ENCODE results near the gene PSMB4. TPM values are rescaled to one million over a fixed set of nuclear protein-coding genes. Genes with fewer than 3 reads are reported as not detected.
A peak's percentile ranks its signal among the peaks of the same experiment; 100 is the strongest.

The PSMB4 gene
- total and polyA plus RNA-seq, 2 experiments from 2014 or later = 348 to 417 TPM

- H3K27ac ChIP-seq (ENCODE audit: low read depth) = no peak overlapping the region
- H2AFZ ChIP-seq = no peak overlapping the region
- H3K4me3 ChIP-seq = no peak overlapping the region
- no peak overlapping the region for H3K4me3 Mint-ChIP-seq
- peaks cover 16% of the 10 kb centered on the region for H3K27me3 Mint-ChIP-seq (ENCODE audit: insufficient read depth, low read depth, poor library complexity)
- H3K4me2 ChIP-seq = no peak overlapping the region
- no peaks in the 10 kb centered on the region for H3K36me3 ChIP-seq (ENCODE audit: insufficient read depth)
- no peaks in the 10 kb centered on the region for H4K20me1 ChIP-seq (replicated peaks; ENCODE audit: insufficient read depth)
- ATAC-seq (peak; percentile 30), DNase-seq (ENCODE audit: low spot score) (peak; percentile 52)
- no peaks in the 10 kb centered on the region for H3K9me2 ChIP-seq (ENCODE audit: insufficient read depth)
- no peaks in the 10 kb centered on the region; the same call in 2 of the 3 replicates for H3K9me3 Mint-ChIP-seq
- H3K4me1 Mint-ChIP-seq = peaks cover 27% of the 10 kb centered on the region
- no peaks in the 10 kb centered on the region for H3K27me3 ChIP-seq (ENCODE audit: insufficient read depth)
- H3K36me3 Mint-ChIP-seq (ENCODE audit: low read depth) = peaks cover 9% of the 10 kb centered on the region; the same call in 2 of the 3 replicates
- no peaks in the 10 kb centered on the region for H3F3A ChIP-seq (replicated peaks; ENCODE audit: low read depth)
- TF ChIP-seq EZH2phosphoT487 (IDR thresholded peaks at IDR 0.05; ENCODE audit: unreplicated experiment) = no peak
- TF ChIP-seq ZNF462 (CRISPR knock-in tag; IDR thresholded peaks at IDR 0.05) = no peak
- no peak for TF ChIP-seq CTCF (conservative IDR thresholded peaks at IDR 0.05; ENCODE audit: low read depth in 2 of 2)
- TF ChIP-seq STAT1 (IDR thresholded peaks at IDR 0.05; ENCODE audit: unreplicated experiment) = no peak
- TF ChIP-seq, protein P1, sequence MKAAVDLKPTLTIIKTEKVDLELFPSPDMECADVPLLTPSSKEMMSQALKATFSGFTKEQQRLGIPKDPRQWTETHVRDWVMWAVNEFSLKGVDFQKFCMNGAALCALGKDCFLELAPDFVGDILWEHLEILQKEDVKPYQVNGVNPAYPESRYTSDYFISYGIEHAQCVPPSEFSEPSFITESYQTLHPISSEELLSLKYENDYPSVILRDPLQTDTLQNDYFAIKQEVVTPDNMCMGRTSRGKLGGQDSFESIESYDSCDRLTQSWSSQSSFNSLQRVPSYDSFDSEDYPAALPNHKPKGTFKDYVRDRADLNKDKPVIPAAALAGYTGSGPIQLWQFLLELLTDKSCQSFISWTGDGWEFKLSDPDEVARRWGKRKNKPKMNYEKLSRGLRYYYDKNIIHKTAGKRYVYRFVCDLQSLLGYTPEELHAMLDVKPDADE (IDR thresholded peaks at IDR 0.05) = no peak
- no peak for TF ChIP-seq ZNF331 (CRISPR knock-in tag; IDR thresholded peaks at IDR 0.05; ENCODE audit: low read depth)
- TF ChIP-seq NANOG (IDR thresholded peaks at IDR 0.05; ENCODE audit: borderline replicate concordance) = no peak
- no peak for TF ChIP-seq JUNB (IDR thresholded peaks at IDR 0.05; ENCODE audit: unreplicated experiment)
- TF ChIP-seq, protein P2, sequence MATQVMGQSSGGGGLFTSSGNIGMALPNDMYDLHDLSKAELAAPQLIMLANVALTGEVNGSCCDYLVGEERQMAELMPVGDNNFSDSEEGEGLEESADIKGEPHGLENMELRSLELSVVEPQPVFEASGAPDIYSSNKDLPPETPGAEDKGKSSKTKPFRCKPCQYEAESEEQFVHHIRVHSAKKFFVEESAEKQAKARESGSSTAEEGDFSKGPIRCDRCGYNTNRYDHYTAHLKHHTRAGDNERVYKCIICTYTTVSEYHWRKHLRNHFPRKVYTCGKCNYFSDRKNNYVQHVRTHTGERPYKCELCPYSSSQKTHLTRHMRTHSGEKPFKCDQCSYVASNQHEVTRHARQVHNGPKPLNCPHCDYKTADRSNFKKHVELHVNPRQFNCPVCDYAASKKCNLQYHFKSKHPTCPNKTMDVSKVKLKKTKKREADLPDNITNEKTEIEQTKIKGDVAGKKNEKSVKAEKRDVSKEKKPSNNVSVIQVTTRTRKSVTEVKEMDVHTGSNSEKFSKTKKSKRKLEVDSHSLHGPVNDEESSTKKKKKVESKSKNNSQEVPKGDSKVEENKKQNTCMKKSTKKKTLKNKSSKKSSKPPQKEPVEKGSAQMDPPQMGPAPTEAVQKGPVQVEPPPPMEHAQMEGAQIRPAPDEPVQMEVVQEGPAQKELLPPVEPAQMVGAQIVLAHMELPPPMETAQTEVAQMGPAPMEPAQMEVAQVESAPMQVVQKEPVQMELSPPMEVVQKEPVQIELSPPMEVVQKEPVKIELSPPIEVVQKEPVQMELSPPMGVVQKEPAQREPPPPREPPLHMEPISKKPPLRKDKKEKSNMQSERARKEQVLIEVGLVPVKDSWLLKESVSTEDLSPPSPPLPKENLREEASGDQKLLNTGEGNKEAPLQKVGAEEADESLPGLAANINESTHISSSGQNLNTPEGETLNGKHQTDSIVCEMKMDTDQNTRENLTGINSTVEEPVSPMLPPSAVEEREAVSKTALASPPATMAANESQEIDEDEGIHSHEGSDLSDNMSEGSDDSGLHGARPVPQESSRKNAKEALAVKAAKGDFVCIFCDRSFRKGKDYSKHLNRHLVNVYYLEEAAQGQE (IDR thresholded peaks at IDR 0.05; ENCODE audit: unreplicated experiment) = no peak
- no peak for TF ChIP-seq POLR2AphosphoS5 (IDR thresholded peaks at IDR 0.05; ENCODE audit: low read depth)
- TF ChIP-seq ZNF114 (CRISPR knock-in tag; IDR thresholded peaks at IDR 0.05) = no peak
- no peak for TF ChIP-seq EZH2 (IDR thresholded peaks at IDR 0.05; ENCODE audit: low read depth, unreplicated experiment)
- TF ChIP-seq CREB1 (CRISPR knock-in tag; IDR thresholded peaks at IDR 0.05; ENCODE audit: low read depth) = no peak
- peaks cover 16% of the 10 kb centered on the region for H3K4me1 ChIP-seq (ENCODE audit: insufficient read depth)
- H3K79me2 ChIP-seq (replicated peaks; ENCODE audit: insufficient read depth) = no peaks in the 10 kb centered on the region
- H3K27ac Mint-ChIP-seq = no peak overlapping the region
Observed at GRCh38 chr1:151369621-151370048, 29.7 kb upstream of the PSMB4 start.

All from GM23338 (cell line).